ENCODE results near the gene HSD17B12.

Gene HSD17B12

GRCh38 chr11:43830928-43831440 lies 150.4 kb downstream of the HSD17B12 start:
- DNase-seq (ENCODE audit: insufficient read length, low spot score) (no peak), FAIRE-seq (no peak)
- no peak for TF ChIP-seq CTCF (IDR thresholded peaks at IDR 0.05; ENCODE audit: insufficient read depth, missing control alignments)

GRCh38 chr11:43832536-43832935 lies 152.0 kb downstream of the HSD17B12 start:
- no peak for FAIRE-seq
- no peak for TF ChIP-seq CTCF (IDR thresholded peaks at IDR 0.05; ENCODE audit: insufficient read depth, missing control alignments)
- DNase-seq (ENCODE audit: insufficient read length, low spot score) = no peak

- no peak for TF ChIP-seq CTCF (IDR thresholded peaks at IDR 0.05; ENCODE audit: insufficient read depth, missing control alignments)
- no peak for DNase-seq (ENCODE audit: insufficient read length, low spot score)
- no peak for FAIRE-seq
Measured at GRCh38 chr11:43833657-43834073, 153.1 kb downstream of the HSD17B12 start.

- DNase-seq (ENCODE audit: insufficient read length, low spot score) (no peak), FAIRE-seq (no peak)
- no peak for TF ChIP-seq CTCF (IDR thresholded peaks at IDR 0.05; ENCODE audit: insufficient read depth, missing control alignments)
Measured at GRCh38 chr11:43834286-43834685, 153.7 kb downstream of the HSD17B12 start.

- FAIRE-seq (peak; percentile 90), DNase-seq (ENCODE audit: insufficient read length, low spot score) (no peak)
- no peak for TF ChIP-seq CTCF (IDR thresholded peaks at IDR 0.05; ENCODE audit: insufficient read depth, missing control alignments)
Measured at GRCh38 chr11:43835104-43835503, 154.6 kb downstream of the HSD17B12 start.

GRCh38 chr11:43837879-43838278 lies 157.3 kb downstream of the HSD17B12 start:
- FAIRE-seq (no peak), DNase-seq (ENCODE audit: insufficient read length, low spot score) (no peak)
- no peak for TF ChIP-seq CTCF (IDR thresholded peaks at IDR 0.05; ENCODE audit: insufficient read depth, missing control alignments)

GRCh38 chr11:43842021-43842420 lies 161.5 kb downstream of the HSD17B12 start:
- no peak for FAIRE-seq
- DNase-seq (ENCODE audit: insufficient read length, low spot score) = no peak
- TF ChIP-seq CTCF (IDR thresholded peaks at IDR 0.05; ENCODE audit: insufficient read depth, missing control alignments) = no peak
